A673 (cell line): ENCODE results near the gene ASIC2. TPM values are rescaled to one million over a fixed set of nuclear protein-coding genes. Genes with fewer than 3 reads are reported as not detected.

Experiments used
- BruUV-seq: library from RNA; stranded (reverse); fragments of 400-500 nt; replicated peaks from 2 replicates; lab custom pipeline; 2021; lab: Mats Ljungman, UMichigan
- CTCF ChIA-PET: fragments of 300-600 bp; sonication (Branson Sonifier 250); formaldehyde crosslinking; loops from one replicate; lab custom pipeline; 2022; ENCODE audit warnings: antibody characterized with exemption; lab: Charles Lee
- POLR2A ChIA-PET: fragments of 300-600 bp; sonication (Branson Sonifier 250); formaldehyde crosslinking; loops from one replicate; lab custom pipeline; 2022; ENCODE audit warnings: antibody characterized with exemption; ENCODE audit not compliant: low non-redundant PET; lab: Charles Lee
- DNase-seq: peaks from one replicate; pipeline ENCODE4 v3.0.0-alpha.2; 2015; ENCODE audit warnings: low spot score
- H3K27ac ChIP-seq: fragments of 200-600 bp; sonication (generic); 2 replicates; pipeline ENCODE4 v1.5.1; 2016; ENCODE audit warnings: mixed run types, low read depth, mild to moderate bottlenecking, mixed read lengths, antibody characterized with exemption, low read length; ENCODE audit not compliant: poor library complexity, severe bottlenecking
- H3K27me3 ChIP-seq: fragments of 200-600 bp; sonication (generic); replicated peaks from 2 replicates; pipeline ENCODE4 v1.6.1; 2017; ENCODE audit warnings: mixed run types, low read depth, mild to moderate bottlenecking, mixed read lengths, antibody characterized with exemption, low read length; ENCODE audit not compliant: insufficient read depth, poor library complexity
- H3K36me3 ChIP-seq: fragments of 200-600 bp; sonication (generic); 2 replicates; pipeline ENCODE4 v1.6.1; 2016; ENCODE audit warnings: mixed run types, mild to moderate bottlenecking, mixed read lengths, antibody characterized with exemption, low read length; ENCODE audit not compliant: insufficient read depth, poor library complexity, severe bottlenecking
- H3K4me1 ChIP-seq: fragments of 200-600 bp; sonication (generic); 2 replicates; pipeline ENCODE4 v1.6.1; 2017; ENCODE audit warnings: mixed run types, mild to moderate bottlenecking, mixed read lengths, antibody characterized with exemption, low read length; ENCODE audit not compliant: insufficient read depth, poor library complexity, severe bottlenecking
- H3K4me3 ChIP-seq: fragments of 200-600 bp; sonication (generic); 2 replicates; pipeline ENCODE4 v1.5.1; 2016; ENCODE audit warnings: low read depth, mixed run types, mild to moderate bottlenecking, mixed read lengths, low read length; ENCODE audit not compliant: poor library complexity, severe bottlenecking
- H3K9me3 ChIP-seq: fragments of 200-600 bp; sonication (generic); 2 replicates; pipeline ENCODE4 v1.6.1; 2016; ENCODE audit warnings: mixed run types, low read depth, mild to moderate bottlenecking, mixed read lengths, antibody characterized with exemption, low read length; ENCODE audit not compliant: poor library complexity, severe bottlenecking
- EZH2 ChIP-seq: fragments of 200-600 bp; sonication (generic); IDR thresholded peaks from 2 replicates; pipeline ENCODE4 v1.6.1; 2017; ENCODE audit warnings: borderline replicate concordance, low read depth, mild to moderate bottlenecking, mixed read lengths, antibody characterized with exemption, low read length; ENCODE audit not compliant: poor library complexity, severe bottlenecking
- intact Hi-C: fragments of 100-400 bp; cut with micrococcal nuclease; formaldehyde crosslinking; loops from one replicate; pipeline ENCODE4 v1.10.0; 2022; ENCODE audit not compliant: unreplicated experiment
- total RNA-seq: library from RNA; stranded (reverse); gene quantifications from 2 replicates; pipeline ENCODE4 v1.2.3, GENCODE V29; 2021
- TF ChIP-seq, protein P1 (sequence below): fragments of 300-800, 200-600 bp; sonication (generic); conservative IDR thresholded peaks from 2 replicates; pipeline ENCODE4 v1.5.1; 2017; ENCODE audit warnings: low read depth, mild to moderate bottlenecking, antibody characterized with exemption, low read length, moderate library complexity, mixed read lengths

Gene ASIC2
- total RNA-seq, 1 experiment from 2014 or later = 8.6 TPM

DNA sequence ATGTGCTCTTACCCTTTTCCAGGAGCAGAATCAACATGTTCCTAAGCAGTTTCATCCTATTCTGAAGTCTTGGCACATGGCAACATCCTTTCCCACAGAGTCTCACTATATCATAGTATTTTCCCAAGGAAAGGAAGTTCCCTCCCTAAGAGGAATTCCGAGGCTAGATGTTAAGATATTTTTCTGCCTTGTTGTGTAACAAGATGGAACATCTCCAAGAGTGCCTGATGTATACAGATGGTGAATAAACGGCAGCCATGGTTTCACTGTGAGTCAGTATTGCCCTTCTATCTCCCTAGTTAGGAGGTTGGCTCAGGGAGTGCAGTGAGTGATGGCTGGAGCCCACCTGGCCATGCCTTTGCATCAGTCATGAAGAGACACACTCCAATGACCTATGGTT, 253.2 kb downstream of the ASIC2 start:
- H3K36me3 ChIP-seq = no peaks in the 10 kb centered on the region

DNA sequence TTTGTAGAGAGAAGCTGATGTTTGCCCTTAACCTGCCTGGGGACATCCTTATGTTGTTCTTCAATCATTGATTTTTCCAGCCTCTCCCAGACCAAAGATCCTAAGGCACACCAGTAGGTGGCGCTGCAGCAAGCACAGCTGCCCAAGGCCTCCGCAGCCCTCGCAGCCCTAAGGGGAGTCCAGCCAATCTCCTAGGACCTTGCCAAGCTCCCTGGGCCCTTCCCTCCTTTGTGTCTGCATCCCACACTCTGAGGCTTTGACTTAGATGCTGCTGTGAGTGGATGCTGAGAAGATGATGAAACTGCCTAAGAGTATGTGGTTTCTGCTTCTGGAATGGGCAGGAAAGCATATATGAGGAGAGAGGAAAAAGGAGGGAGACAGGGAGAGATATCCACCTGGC, 254.4 kb downstream of the ASIC2 start:
- H3K27me3 ChIP-seq = no peaks in the 10 kb centered on the region
- no TSS peak for BruUV-seq
- DNase-seq = peak; percentile 66
- CTCF ChIA-PET = interaction anchor here (0.7 to 1.1 kb wide), 2 partner anchors 8 to 35 kb away, joined by 3 to 4 read pairs; no protein-coding TSS in a partner anchor
- no peak for TF ChIP-seq EZH2
- TF ChIP-seq, protein P1, sequence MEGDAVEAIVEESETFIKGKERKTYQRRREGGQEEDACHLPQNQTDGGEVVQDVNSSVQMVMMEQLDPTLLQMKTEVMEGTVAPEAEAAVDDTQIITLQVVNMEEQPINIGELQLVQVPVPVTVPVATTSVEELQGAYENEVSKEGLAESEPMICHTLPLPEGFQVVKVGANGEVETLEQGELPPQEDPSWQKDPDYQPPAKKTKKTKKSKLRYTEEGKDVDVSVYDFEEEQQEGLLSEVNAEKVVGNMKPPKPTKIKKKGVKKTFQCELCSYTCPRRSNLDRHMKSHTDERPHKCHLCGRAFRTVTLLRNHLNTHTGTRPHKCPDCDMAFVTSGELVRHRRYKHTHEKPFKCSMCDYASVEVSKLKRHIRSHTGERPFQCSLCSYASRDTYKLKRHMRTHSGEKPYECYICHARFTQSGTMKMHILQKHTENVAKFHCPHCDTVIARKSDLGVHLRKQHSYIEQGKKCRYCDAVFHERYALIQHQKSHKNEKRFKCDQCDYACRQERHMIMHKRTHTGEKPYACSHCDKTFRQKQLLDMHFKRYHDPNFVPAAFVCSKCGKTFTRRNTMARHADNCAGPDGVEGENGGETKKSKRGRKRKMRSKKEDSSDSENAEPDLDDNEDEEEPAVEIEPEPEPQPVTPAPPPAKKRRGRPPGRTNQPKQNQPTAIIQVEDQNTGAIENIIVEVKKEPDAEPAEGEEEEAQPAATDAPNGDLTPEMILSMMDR = peak; percentile 79
- POLR2A ChIA-PET = no interaction called here
- no peak overlapping the region for H3K4me3 ChIP-seq
- H3K36me3 ChIP-seq = no peaks in the 10 kb centered on the region
- peaks cover 19% of the 10 kb centered on the region for H3K4me1 ChIP-seq
- intact Hi-C loops = loop anchor here (5.0 to 10.0 kb wide), 2 partner anchors 229 to 256 kb away; partner anchors contain the start of gene ASIC2
- no peaks in the 10 kb centered on the region for H3K9me3 ChIP-seq
- H3K27ac ChIP-seq = no peak overlapping the region

More for the DNA sequence above, 253.2 kb downstream of the ASIC2 start:
- no TSS peak for BruUV-seq
- DNase-seq = no peak
- Histone ChIP-seq H3K4me1 (peaks cover 19% of the 10 kb centered on the region), H3K9me3 (no peaks in the 10 kb centered on the region), H3K27ac (no peak overlapping the region), H3K27me3 (no peaks in the 10 kb centered on the region), H3K4me3 (no peak overlapping the region)
- POLR2A ChIA-PET = no interaction called here
- intact Hi-C loops = loop anchor here (5.0 to 10.0 kb wide), 2 partner anchors 227 to 255 kb away; partner anchors contain the start of gene ASIC2
- CTCF ChIA-PET = no interaction called here
- TF ChIP-seq, protein P1 = no peak
- TF ChIP-seq EZH2 = no peak

DNA sequence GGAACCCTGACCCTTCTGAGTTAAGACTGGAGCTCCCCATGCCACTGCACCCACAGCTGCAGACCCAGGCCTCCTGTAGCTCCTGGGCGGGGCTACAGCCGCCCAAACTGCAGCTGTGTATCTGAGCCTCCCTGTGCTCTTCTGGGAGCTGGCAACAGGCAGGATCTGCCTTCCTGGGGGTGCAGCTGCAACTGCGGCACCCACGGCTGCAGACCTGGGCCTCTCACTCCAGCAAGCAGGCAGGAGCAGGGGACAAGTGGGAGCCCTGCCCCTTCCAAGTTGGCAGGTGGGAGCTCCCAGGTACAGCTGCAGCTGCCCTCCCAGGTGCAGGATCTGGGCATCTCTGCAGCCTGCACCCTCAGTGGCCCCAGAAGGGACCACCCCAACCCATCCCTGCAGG, 259.9 kb downstream of the ASIC2 start:
- H3K4me3 ChIP-seq = no peak overlapping the region
- ChIA-PET CTCF (no interaction called here), POLR2A (interaction anchor here (0.7 kb wide), 1 partner anchor 97 kb away, joined by 3 read pairs; no protein-coding TSS in a partner anchor)
- peaks cover 2% of the 10 kb centered on the region for H3K4me1 ChIP-seq
- intact Hi-C loops = loop anchor here (10.0 kb wide), 1 partner anchor 262 kb away; the partner anchor contains the start of gene ASIC2
- no peaks in the 10 kb centered on the region for H3K9me3 ChIP-seq
- no TSS peak for BruUV-seq
- TF ChIP-seq, protein P1 = no peak
- no peak for TF ChIP-seq EZH2
- H3K36me3 ChIP-seq = no peaks in the 10 kb centered on the region
- H3K27ac ChIP-seq = no peak overlapping the region
- no peak for DNase-seq
- H3K27me3 ChIP-seq = no peaks in the 10 kb centered on the region
